ENCODE results near the gene MECP2. TPM values are rescaled to one million over a fixed set of nuclear protein-coding genes. Genes with fewer than 3 reads are reported as not detected.

Gene MECP2
- total RNA-seq, 2 donors from 2014 or later: 34.4 to 35.3 TPM

DNA sequence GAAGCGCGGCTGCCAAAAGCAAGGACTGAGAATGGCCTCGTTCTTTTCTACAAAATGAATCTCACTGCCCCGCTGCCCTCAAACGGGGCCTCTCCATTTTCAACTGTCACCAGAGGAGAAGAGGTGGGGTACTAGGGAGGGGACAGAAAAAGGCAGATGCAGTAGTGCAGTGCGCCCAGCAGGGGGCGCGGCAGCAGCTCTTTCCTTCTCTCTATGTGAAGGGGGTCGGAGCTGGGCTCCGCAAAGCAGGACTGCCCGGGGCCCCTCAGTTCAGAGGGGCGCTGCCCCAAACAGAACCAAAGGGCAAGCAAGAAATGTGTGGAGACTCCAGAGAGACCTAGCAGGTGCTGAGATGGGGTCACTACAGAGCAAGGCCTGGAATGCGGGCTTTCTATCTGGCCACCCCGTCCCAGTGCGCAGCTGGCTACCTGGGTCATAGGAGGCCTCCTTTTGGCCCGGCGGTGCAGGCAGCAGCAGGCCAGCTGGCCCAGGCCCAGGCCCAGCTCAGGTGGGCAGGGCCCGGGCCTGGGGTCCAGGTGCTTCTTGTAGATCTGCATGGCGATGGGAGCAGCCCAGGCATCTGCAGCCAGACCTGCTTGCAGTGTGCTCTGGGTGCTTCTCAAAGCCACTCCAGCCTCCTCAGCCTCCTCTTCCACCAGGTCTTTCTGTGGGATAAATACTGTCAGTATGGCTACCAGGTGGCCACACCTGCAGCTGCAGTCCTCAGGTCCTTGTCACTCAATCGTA, 83.7 kb downstream of the MECP2 start:
- no peaks in the 10 kb centered on the region for H3K27me3 ChIP-seq (ENCODE audit: control insufficient read depth, insufficient read depth, low read length, poor library complexity, severe bottlenecking)
- Mint-ChIP-seq H3K9me3 (peaks cover 67% of the 10 kb centered on the region), H3K27me3 (ENCODE audit: insufficient read depth) (no peaks in the 10 kb centered on the region), H3K27ac (no peak overlapping the region), H3K4me1 (peaks cover 1% of the 10 kb centered on the region), H3K4me3 (no peak overlapping the region), H3K36me3 (ENCODE audit: low read depth) (peaks cover 27% of the 10 kb centered on the region)
- TF ChIP-seq, protein P1, sequence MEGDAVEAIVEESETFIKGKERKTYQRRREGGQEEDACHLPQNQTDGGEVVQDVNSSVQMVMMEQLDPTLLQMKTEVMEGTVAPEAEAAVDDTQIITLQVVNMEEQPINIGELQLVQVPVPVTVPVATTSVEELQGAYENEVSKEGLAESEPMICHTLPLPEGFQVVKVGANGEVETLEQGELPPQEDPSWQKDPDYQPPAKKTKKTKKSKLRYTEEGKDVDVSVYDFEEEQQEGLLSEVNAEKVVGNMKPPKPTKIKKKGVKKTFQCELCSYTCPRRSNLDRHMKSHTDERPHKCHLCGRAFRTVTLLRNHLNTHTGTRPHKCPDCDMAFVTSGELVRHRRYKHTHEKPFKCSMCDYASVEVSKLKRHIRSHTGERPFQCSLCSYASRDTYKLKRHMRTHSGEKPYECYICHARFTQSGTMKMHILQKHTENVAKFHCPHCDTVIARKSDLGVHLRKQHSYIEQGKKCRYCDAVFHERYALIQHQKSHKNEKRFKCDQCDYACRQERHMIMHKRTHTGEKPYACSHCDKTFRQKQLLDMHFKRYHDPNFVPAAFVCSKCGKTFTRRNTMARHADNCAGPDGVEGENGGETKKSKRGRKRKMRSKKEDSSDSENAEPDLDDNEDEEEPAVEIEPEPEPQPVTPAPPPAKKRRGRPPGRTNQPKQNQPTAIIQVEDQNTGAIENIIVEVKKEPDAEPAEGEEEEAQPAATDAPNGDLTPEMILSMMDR (conservative IDR thresholded peaks at IDR 0.05): peak; percentile 86
- WGBS, 2 experiments (ENCODE audit: insufficient coverage in 1 of 2, insufficient read length in 1 of 2): 64 to 81% methylated on average over 6 to 20 of the region's 20 CpGs
- no peaks in the 10 kb centered on the region for H3K36me3 ChIP-seq (ENCODE audit: control insufficient read depth, insufficient read depth, low read length)
- peak; percentile 76 for DNase-seq
- H3K9ac ChIP-seq (ENCODE audit: extremely low read depth, low read length, poor library complexity, severe bottlenecking): no peak overlapping the region
- H3K4me3 ChIP-seq (ENCODE audit: low read length): no peak overlapping the region
- H3K27ac ChIP-seq (ENCODE audit: low read depth, low read length): no peak overlapping the region
- no peaks in the 10 kb centered on the region for H3K4me1 ChIP-seq (ENCODE audit: control insufficient read depth, insufficient read depth, low read length)
- H3K9me3 ChIP-seq (ENCODE audit: control insufficient read depth, low read length): no peaks in the 10 kb centered on the region

DNA sequence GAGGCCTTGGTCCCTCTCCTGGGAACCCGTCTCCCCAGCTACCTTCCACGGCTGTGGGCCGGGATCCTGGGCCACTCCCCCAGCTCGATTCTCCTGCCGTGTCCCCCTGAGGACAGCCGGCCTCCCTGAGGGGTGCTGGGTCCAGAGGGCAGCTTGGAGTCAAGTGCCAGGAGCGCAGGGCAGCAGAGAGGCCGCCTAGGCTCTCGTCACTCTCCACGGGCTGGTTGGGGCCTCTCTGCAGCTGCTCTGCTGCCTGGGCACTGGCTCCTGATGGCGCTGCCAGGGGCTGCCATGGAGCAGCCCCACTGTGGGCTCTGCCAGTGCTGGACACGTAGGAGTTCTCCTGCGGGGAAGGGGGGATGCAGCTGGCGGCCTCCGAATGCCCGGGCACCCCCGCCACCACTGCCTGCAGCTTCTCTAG, 84.5 kb downstream of the MECP2 start:
- H3K36me3 ChIP-seq (ENCODE audit: control insufficient read depth, insufficient read depth, low read length): no peaks in the 10 kb centered on the region
- H3K9ac ChIP-seq (ENCODE audit: extremely low read depth, low read length, poor library complexity, severe bottlenecking): no peak overlapping the region
- Mint-ChIP-seq H3K4me3 (no peak overlapping the region), H3K27ac (no peak overlapping the region), H3K4me1 (no peaks in the 10 kb centered on the region), H3K9me3 (peaks cover 69% of the 10 kb centered on the region), H3K27me3 (ENCODE audit: insufficient read depth) (no peaks in the 10 kb centered on the region), H3K36me3 (ENCODE audit: low read depth) (peaks cover 27% of the 10 kb centered on the region)
- H3K4me1 ChIP-seq (ENCODE audit: control insufficient read depth, insufficient read depth, low read length): no peaks in the 10 kb centered on the region
- no peak for DNase-seq
- H3K4me3 ChIP-seq (ENCODE audit: low read length): no peak overlapping the region
- no peaks in the 10 kb centered on the region for H3K9me3 ChIP-seq (ENCODE audit: control insufficient read depth, low read length)
- 86 to 93% methylated on average over 3 to 16 of the region's 17 CpGs for WGBS, 2 experiments (ENCODE audit: insufficient coverage in 1 of 2, insufficient read length in 1 of 2)
- no peak overlapping the region for H3K27ac ChIP-seq (ENCODE audit: low read depth, low read length)
- TF ChIP-seq, protein P1 (conservative IDR thresholded peaks at IDR 0.05): no peak
- H3K27me3 ChIP-seq (ENCODE audit: control insufficient read depth, insufficient read depth, low read length, poor library complexity, severe bottlenecking): no peaks in the 10 kb centered on the region

DNA sequence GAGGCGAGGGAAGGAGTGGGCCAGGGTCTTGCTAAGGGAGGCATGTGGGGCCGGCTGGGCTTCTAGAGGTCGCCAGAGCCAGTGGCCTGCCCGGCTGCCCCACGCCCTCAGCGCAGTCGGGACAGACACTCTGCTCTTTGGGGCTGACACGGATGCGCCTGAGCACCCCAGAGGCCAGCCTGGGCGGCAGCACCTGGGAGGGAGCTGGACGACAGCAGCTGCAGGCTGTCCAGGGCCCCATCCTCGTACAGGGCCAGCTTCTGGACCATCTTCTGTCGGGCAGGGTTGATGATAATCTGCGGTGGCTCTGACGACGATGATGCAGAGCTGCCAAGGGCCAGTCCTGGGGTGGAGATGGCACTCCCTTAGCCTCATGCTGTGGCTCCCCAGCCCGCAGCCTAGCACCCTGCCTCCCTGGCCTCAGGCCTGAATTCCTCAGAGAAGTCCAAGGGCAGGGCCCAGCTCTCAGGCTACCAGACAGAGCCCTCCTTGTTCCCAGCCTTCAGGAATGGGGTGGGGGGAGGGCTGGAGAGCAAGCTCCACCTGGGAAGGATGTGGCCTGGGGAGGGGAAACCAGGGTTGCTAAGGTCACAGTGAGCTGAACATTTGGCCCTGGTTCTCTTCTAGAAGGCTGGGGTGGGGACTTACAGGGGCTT, 85.1 kb downstream of the MECP2 start:
- Histone ChIP-seq H3K27ac (ENCODE audit: low read depth, low read length) (no peak overlapping the region), H3K36me3 (ENCODE audit: control insufficient read depth, insufficient read depth, low read length) (no peaks in the 10 kb centered on the region), H3K9me3 (ENCODE audit: control insufficient read depth, low read length) (no peaks in the 10 kb centered on the region), H3K9ac (ENCODE audit: extremely low read depth, low read length, poor library complexity, severe bottlenecking) (no peak overlapping the region), H3K4me3 (ENCODE audit: low read length) (no peak overlapping the region), H3K27me3 (ENCODE audit: control insufficient read depth, insufficient read depth, low read length, poor library complexity, severe bottlenecking) (no peaks in the 10 kb centered on the region), H3K4me1 (ENCODE audit: control insufficient read depth, insufficient read depth, low read length) (no peaks in the 10 kb centered on the region)
- TF ChIP-seq, protein P1 (conservative IDR thresholded peaks at IDR 0.05): no peak
- WGBS, 2 experiments (ENCODE audit: insufficient coverage in 1 of 2, insufficient read length in 1 of 2): 87 to 98% methylated on average over 7 to 17 of the region's 17 CpGs
- DNase-seq: no peak
- Mint-ChIP-seq H3K9me3 (peaks cover 71% of the 10 kb centered on the region), H3K4me1 (no peaks in the 10 kb centered on the region), H3K4me3 (no peak overlapping the region), H3K27ac (no peak overlapping the region), H3K36me3 (ENCODE audit: low read depth) (peaks cover 28% of the 10 kb centered on the region), H3K27me3 (ENCODE audit: insufficient read depth) (no peaks in the 10 kb centered on the region)

All from endodermal cell (in vitro differentiated cells).